DOHH2 (cell line): ENCODE data around the gene RORC.

ENCODE experiments used
- CTCF ChIP-seq: fragments of 200-600 bp; sonication (generic); IDR thresholded peaks from one replicate; pipeline ENCODE4 v1.5.1; 2014; ENCODE audit warnings: antibody characterized with exemption, mild to moderate bottlenecking, low read depth, low read length; ENCODE audit not compliant: poor library complexity, severe bottlenecking
- EZH2phosphoT487 ChIP-seq: fragments of 200-600 bp; sonication (generic); IDR thresholded peaks from 2 replicates; pipeline ENCODE4 v1.6.1; 2017; ENCODE audit warnings: borderline replicate concordance, mild to moderate bottlenecking, antibody characterized with exemption, low read length, moderate library complexity, mixed read lengths

DNA sequence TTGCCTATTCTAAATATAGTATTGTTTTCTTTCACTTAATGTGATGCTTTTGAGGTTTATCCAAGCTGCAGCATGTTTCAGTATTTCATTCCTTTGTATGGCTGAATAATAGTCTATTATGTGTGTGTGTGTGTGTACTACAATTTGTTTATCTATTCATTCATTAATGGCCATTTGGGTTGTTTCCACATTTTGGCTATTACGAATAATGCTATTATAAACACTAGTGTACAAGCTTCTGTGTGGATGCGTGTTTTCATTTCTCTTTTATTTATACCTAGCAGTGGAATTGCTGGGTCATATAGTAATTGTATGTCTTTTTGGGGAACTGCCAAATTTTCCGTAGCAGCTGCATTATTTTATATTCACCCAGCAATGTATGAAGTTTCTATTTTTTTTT lies 36.9 kb upstream of the RORC start:
- TF ChIP-seq CTCF (no peak), EZH2phosphoT487 (no peak)
